Measurements from ENCODE around the gene ASB1. TPM values are rescaled to one million over a fixed set of nuclear protein-coding genes. Genes with fewer than 3 reads are reported as not detected.

ASB1 gene
- total RNA-seq, 3 donors from 2014 or later = 23.5 to 41.7 (median 24.6) TPM

- no peak overlapping the region for H3K4me3 ChIP-seq
- H3K36me3 ChIP-seq (ENCODE audit: low read depth) = no peaks in the 10 kb centered on the region
- ATAC-seq = no peak
- DNase-seq = no peak
- H3K9me3 ChIP-seq = peaks cover 12% of the 10 kb centered on the region
- H3K4me1 ChIP-seq (ENCODE audit: low read depth) = no peaks in the 10 kb centered on the region
- TF ChIP-seq CTCF (IDR thresholded peaks at IDR 0.05) = no peak
- intact Hi-C loops (cut with DNase I, micrococcal nuclease) = no loop called here
These were observed 41.1 kb downstream of the ASB1 start for GRCh38 chr2:238467792-238468191.

- no peak for ATAC-seq
- Histone ChIP-seq H3K4me1 (ENCODE audit: low read depth) (no peaks in the 10 kb centered on the region), H3K36me3 (ENCODE audit: low read depth) (no peaks in the 10 kb centered on the region), H3K4me3 (no peak overlapping the region), H3K9me3 (peaks cover 25% of the 10 kb centered on the region)
- no peak for TF ChIP-seq CTCF (IDR thresholded peaks at IDR 0.05)
- intact Hi-C loops (cut with DNase I, micrococcal nuclease) = no loop called here
- no peak for DNase-seq
These were observed 42.4 kb downstream of the ASB1 start for GRCh38 chr2:238469155-238469554.

- Histone ChIP-seq H3K9me3 (peaks cover 26% of the 10 kb centered on the region), H3K4me1 (ENCODE audit: low read depth) (no peaks in the 10 kb centered on the region), H3K36me3 (ENCODE audit: low read depth) (no peaks in the 10 kb centered on the region), H3K4me3 (no peak overlapping the region)
- intact Hi-C loops (cut with DNase I, micrococcal nuclease) = no loop called here
- DNase-seq = no peak
- TF ChIP-seq CTCF (IDR thresholded peaks at IDR 0.05) = no peak
- ATAC-seq = no peak
These were observed 46.3 kb downstream of the ASB1 start for GRCh38 chr2:238473014-238473413.

GRCh38 chr2:238473523-238473922 lies 46.8 kb downstream of the ASB1 start:
- intact Hi-C loops (cut with DNase I, micrococcal nuclease) = no loop called here
- peaks cover 26% of the 10 kb centered on the region for H3K9me3 ChIP-seq
- H3K36me3 ChIP-seq (ENCODE audit: low read depth) = no peaks in the 10 kb centered on the region
- no peak overlapping the region for H3K4me3 ChIP-seq
- H3K4me1 ChIP-seq (ENCODE audit: low read depth) = no peaks in the 10 kb centered on the region
- DNase-seq (no peak), ATAC-seq (no peak)
- no peak for TF ChIP-seq CTCF (IDR thresholded peaks at IDR 0.05)

- Histone ChIP-seq H3K4me3 (no peak overlapping the region), H3K9me3 (peaks cover 34% of the 10 kb centered on the region), H3K4me1 (ENCODE audit: low read depth) (no peaks in the 10 kb centered on the region), H3K36me3 (ENCODE audit: low read depth) (no peaks in the 10 kb centered on the region)
- DNase-seq (no peak), ATAC-seq (no peak)
- TF ChIP-seq CTCF (IDR thresholded peaks at IDR 0.05) = no peak
- intact Hi-C loops (cut with DNase I, micrococcal nuclease) = no loop called here
These were observed 48.3 kb downstream of the ASB1 start for GRCh38 chr2:238475034-238475433.

GRCh38 chr2:238475566-238475965 lies 48.8 kb downstream of the ASB1 start:
- H3K4me3 ChIP-seq = no peak overlapping the region
- intact Hi-C loops (cut with DNase I, micrococcal nuclease) = no loop called here
- DNase-seq (no peak), ATAC-seq (peak; percentile 33)
- no peaks in the 10 kb centered on the region for H3K4me1 ChIP-seq (ENCODE audit: low read depth)
- peaks cover 40% of the 10 kb centered on the region for H3K9me3 ChIP-seq
- no peaks in the 10 kb centered on the region for H3K36me3 ChIP-seq (ENCODE audit: low read depth)
- TF ChIP-seq CTCF (IDR thresholded peaks at IDR 0.05) = no peak

Data from mucosa of descending colon (tissue), 3 donors.